ENCODE measurements around the gene METTL2A.
"Not testable (repeated sequence)": the region's sequence is repeated elsewhere in the genome, so short reads cannot be mapped to it uniquely, and the experiment has no call there.

METTL2A gene

GRCh38 chr17:62473030-62473982 is 49.6 kb downstream of the METTL2A start:
- not testable (repeated sequence) for DNase-seq

- DNase-seq, result not testable (repeated sequence)
Measured at GRCh38 chr17:62477111-62477510, 53.4 kb downstream of the METTL2A start.

- peak; percentile 40 to 42 for DNase-seq
Measured at GRCh38 chr17:62477718-62478408, 54.2 kb downstream of the METTL2A start.

- peak; percentile 76 to 81 for DNase-seq
Measured at GRCh38 chr17:62478424-62478879, 54.8 kb downstream of the METTL2A start, which contains the start of gene TLK2. Gene TLK2 (plus strand): TSS chr17:62478825. CDS start chr17:62481126, 2,301 bp downstream.

GRCh38 chr17:62478880-62479638 is 55.4 kb downstream of the METTL2A start:
- peak; percentile 38 to 40 for DNase-seq

GRCh38 chr17:62479639-62480258 is 56.1 kb downstream of the METTL2A start:
- peak; percentile 23 to 38 for DNase-seq

GRCh38 chr17:62482553-62482952 is 58.9 kb downstream of the METTL2A start:
- DNase-seq, result not testable (repeated sequence)

GRCh38 chr17:62490990-62491389 is 67.3 kb downstream of the METTL2A start:
- not testable (repeated sequence) for DNase-seq

GRCh38 chr17:62493049-62493655 is 69.5 kb downstream of the METTL2A start:
- DNase-seq, result not testable (repeated sequence)

- not testable (repeated sequence) for DNase-seq
Measured at GRCh38 chr17:62494073-62494472, 70.4 kb downstream of the METTL2A start.

GRCh38 chr17:62496344-62496743 is 72.6 kb downstream of the METTL2A start:
- DNase-seq, result not testable (repeated sequence)

GRCh38 chr17:62498796-62499195 is 75.1 kb downstream of the METTL2A start:
- not testable (repeated sequence) for DNase-seq

All from stimulated activated CD4-positive, alpha-beta T cell treated with anti-CD3 and anti-CD28 coated beads, Interleukin-2, amount 100 ng/mL, for 24 hours (primary cell).